H9 (cell line): ENCODE results near the gene MYBPC2. TPM values are rescaled to one million over a fixed set of nuclear protein-coding genes. Genes with fewer than 3 reads are reported as not detected.
A peak's percentile ranks its signal among the peaks of the same experiment; 100 is the strongest.

ENCODE experiments used
- DNase-seq: peaks from one replicate; pipeline ENCODE4 v3.0.0-alpha.2; 2017
- H2AFZ ChIP-seq: one replicate; pipeline ENCODE4 v1.6.1; 2013; ENCODE audit warnings: mild to moderate bottlenecking, low read length, control low read depth, moderate library complexity
- H2AK5ac ChIP-seq: 2 replicates; pipeline ENCODE4 v1.6.1; 2013; ENCODE audit warnings: low read length, control low read depth, mixed read lengths; ENCODE audit not compliant: insufficient read length
- H2BK120ac ChIP-seq: one replicate; pipeline ENCODE4 v1.6.1; 2013; ENCODE audit warnings: low read depth, mild to moderate bottlenecking, low read length, control low read depth, inconsistent platforms; ENCODE audit not compliant: poor library complexity, severe bottlenecking
- H2BK12ac ChIP-seq: 2 replicates; pipeline ENCODE4 v1.6.1; 2013; ENCODE audit warnings: low read length, control low read depth, mixed read lengths, low read depth; ENCODE audit not compliant: insufficient read length
- H2BK15ac ChIP-seq: 2 replicates; pipeline ENCODE4 v1.6.1; 2013; ENCODE audit warnings: low read depth, low read length, control low read depth
- H2BK20ac ChIP-seq: one replicate; pipeline ENCODE4 v1.6.1; 2013; ENCODE audit warnings: low read depth, mild to moderate bottlenecking, low read length, control low read depth, inconsistent platforms; ENCODE audit not compliant: poor library complexity, severe bottlenecking
- H2BK5ac ChIP-seq: 2 replicates; pipeline ENCODE4 v1.6.1; 2013; ENCODE audit warnings: low read length, control low read depth, mixed read lengths; ENCODE audit not compliant: insufficient read length
- H3K14ac ChIP-seq: 2 replicates; pipeline ENCODE4 v1.6.1; 2013; ENCODE audit warnings: low read length, control low read depth; ENCODE audit not compliant: insufficient read depth
- H3K18ac ChIP-seq: 2 replicates; pipeline ENCODE4 v1.6.1; 2013; ENCODE audit warnings: low read depth, mild to moderate bottlenecking, mixed read lengths, low read length, control low read depth; ENCODE audit not compliant: insufficient read length
- H3K23ac ChIP-seq: 2 replicates; pipeline ENCODE4 v1.6.1; 2013; ENCODE audit warnings: low read length, control low read depth, mixed read lengths, low read depth; ENCODE audit not compliant: insufficient read length
- H3K23me2 ChIP-seq: 2 replicates; pipeline ENCODE4 v1.6.1; 2013; ENCODE audit warnings: low read depth, mild to moderate bottlenecking, mixed read lengths, low read length, control low read depth; ENCODE audit not compliant: insufficient read length, poor library complexity, severe bottlenecking
- H3K27ac ChIP-seq: 2 replicates; pipeline ENCODE4 v1.5.1; 2013; ENCODE audit warnings: low read length, control low read depth, mixed read lengths, low read depth; ENCODE audit not compliant: insufficient read length
- H3K27me3 ChIP-seq: 2 replicates; pipeline ENCODE4 v1.6.1; 2013; ENCODE audit warnings: low read length, control low read depth, inconsistent platforms; ENCODE audit not compliant: insufficient read depth
- H3K4ac ChIP-seq: 2 replicates; pipeline ENCODE4 v1.6.1; 2013; ENCODE audit warnings: low read depth, mild to moderate bottlenecking, control low read depth, inconsistent platforms, low read length, moderate library complexity
- H3K4me1 ChIP-seq: 2 replicates; pipeline ENCODE4 v1.6.1; 2013; ENCODE audit warnings: low read length, control low read depth, inconsistent platforms; ENCODE audit not compliant: insufficient read depth
- H3K4me2 ChIP-seq: 2 replicates; pipeline ENCODE4 v1.6.1; 2013; ENCODE audit warnings: low read length, control low read depth, mixed read lengths; ENCODE audit not compliant: insufficient read length, insufficient read depth
- H3K56ac ChIP-seq: 2 replicates; pipeline ENCODE4 v1.6.1; 2013; ENCODE audit warnings: low read depth, mild to moderate bottlenecking, mixed read lengths, low read length, control low read depth; ENCODE audit not compliant: insufficient read length
- H3K79me1 ChIP-seq: 2 replicates; pipeline ENCODE4 v1.6.1; 2013; ENCODE audit warnings: low read depth, mild to moderate bottlenecking, moderate library complexity, low read length, control low read depth, inconsistent platforms; ENCODE audit not compliant: insufficient read depth, poor library complexity, severe bottlenecking
- H3K79me2 ChIP-seq: 2 replicates; pipeline ENCODE4 v1.6.1; 2013; ENCODE audit warnings: low read length, control low read depth, inconsistent platforms; ENCODE audit not compliant: insufficient read depth
- H3K9ac ChIP-seq: 2 replicates; pipeline ENCODE4 v1.6.1; 2013; ENCODE audit warnings: low read length, control low read depth, mixed read lengths; ENCODE audit not compliant: insufficient read length; ENCODE audit errors: extremely low read depth
- H3K9me3 ChIP-seq: one replicate; pipeline ENCODE4 v1.6.1; 2013; ENCODE audit warnings: low read depth, low read length, inconsistent platforms; ENCODE audit not compliant: control insufficient read depth
- H3T11ph ChIP-seq: one replicate; pipeline ENCODE4 v1.6.1; 2013; ENCODE audit warnings: mild to moderate bottlenecking, low read length, control low read depth, inconsistent platforms
- H4K20me1 ChIP-seq: one replicate; pipeline ENCODE4 v1.6.1; 2013; ENCODE audit not compliant: control insufficient read depth, insufficient read length, insufficient read depth
- H4K5ac ChIP-seq: 2 replicates; pipeline ENCODE4 v1.6.1; 2013; ENCODE audit warnings: low read depth, mild to moderate bottlenecking, mixed read lengths, low read length, control low read depth; ENCODE audit not compliant: insufficient read length
- H4K8ac ChIP-seq: replicated peaks from 2 replicates; pipeline ENCODE4 v1.6.1; 2013; ENCODE audit warnings: low read length, control low read depth, mixed read lengths, low read depth; ENCODE audit not compliant: insufficient read length
- H4K91ac ChIP-seq: 2 replicates; pipeline ENCODE4 v1.6.1; 2013; ENCODE audit warnings: low read depth, mild to moderate bottlenecking, moderate library complexity, mixed read lengths, low read length, control low read depth; ENCODE audit not compliant: insufficient read length
- H3K27ac Mint-ChIP-seq, 3 experiments: 2 replicates in 2 of 3; 3 replicates in 1 of 3; pipeline ENCODE4 v1.8.0; 2020 to 2021; ENCODE audit warnings: mixed read lengths in 3 of 3, mild to moderate bottlenecking in 1 of 3, moderate library complexity in 1 of 3
- H3K27me3 Mint-ChIP-seq: 2 replicates; pipeline ENCODE4 v1.8.0; 2021; ENCODE audit warnings: low read depth, mild to moderate bottlenecking, moderate library complexity, mixed read lengths
- H3K36me3 Mint-ChIP-seq, 3 experiments: 2 replicates in 2 of 3; 3 replicates in 1 of 3; pipeline ENCODE4 v1.8.0; 2020 to 2021; ENCODE audit warnings: low read depth in 3 of 3, mixed read lengths in 3 of 3; ENCODE audit not compliant: insufficient read depth in 1 of 3
- H3K4me1 Mint-ChIP-seq, 2 experiments: 2 replicates each; pipeline ENCODE4 v1.8.0; 2020; ENCODE audit warnings: mixed read lengths in 2 of 2
- H3K4me3 Mint-ChIP-seq, 2 experiments: 2 replicates in 1 of 2; 3 replicates in 1 of 2; pipeline ENCODE4 v1.8.0; 2020 to 2021; ENCODE audit warnings: mild to moderate bottlenecking in 2 of 2, mixed read lengths in 2 of 2, moderate library complexity in 1 of 2
- H3K9me3 Mint-ChIP-seq, 2 experiments: 2 replicates in 1 of 2; 3 replicates in 1 of 2; pipeline ENCODE4 v1.8.0; 2020; ENCODE audit warnings: mild to moderate bottlenecking in 2 of 2, mixed read lengths in 2 of 2, moderate library complexity in 1 of 2
- WGBS: extraction: QIAGEN DNeasy Blood & Tissue Kit; methylation state at CpG from one replicate; pipeline ENCODE4 v1.1.7; 2013; ENCODE audit warnings: missing lambda C conversion rate, low lambda C conversion rate, mixed read lengths; ENCODE audit not compliant: insufficient read length; ENCODE audit errors: extremely low coverage; 5-methylcytosine and 5-hydroxymethylcytosine counted together
- total RNA-seq: library from RNA; stranded (reverse); gene quantifications from 2 replicates; pipeline ENCODE4 v1.2.1, GENCODE V29; 2021
- TF ChIP-seq, protein P1 (sequence below): fragments of 200-600 bp; sonication (generic); conservative IDR thresholded peaks from 3 replicates; pipeline ENCODE4 v1.8.0; 2021; ENCODE audit warnings: antibody characterized with exemption, mild to moderate bottlenecking

The MYBPC2 gene
- total RNA-seq, 1 experiment from 2014 or later, result 4.9 TPM

- no CpG with 5 or more reads among the region's 14 CpGs for WGBS
- Histone ChIP-seq H2BK15ac (no peak overlapping the region), H2AFZ (no peak overlapping the region), H4K91ac (no peak overlapping the region), H4K5ac (no peak overlapping the region), H2BK20ac (no peak overlapping the region), H3K18ac (no peak overlapping the region), H4K8ac (no peak overlapping the region), H3K9me3 (no peaks in the 10 kb centered on the region), H3K4me2 (peak overlapping the region; percentile 93), H3K4ac (no peak overlapping the region), H3K56ac (no peak overlapping the region), H3K79me1 (no peaks in the 10 kb centered on the region), H2BK12ac (no peak overlapping the region), H3K79me2 (peaks cover 3% of the 10 kb centered on the region; the same call in 1 of the 2 replicates), H3K14ac (peak overlapping the region; percentile 64; the same call in 1 of the 2 replicates), H3K4me1 (no peaks in the 10 kb centered on the region), H4K20me1 (no peaks in the 10 kb centered on the region), H3K23ac (no peak overlapping the region), H3K9ac (no peak overlapping the region), H2BK5ac (no peak overlapping the region), H2AK5ac (no peak overlapping the region), H3K23me2 (peaks cover 15% of the 10 kb centered on the region), H3T11ph (no peak overlapping the region), H2BK120ac (no peak overlapping the region), H3K27me3 (no peaks in the 10 kb centered on the region), H3K27ac (no peak overlapping the region)
- Mint-ChIP-seq H3K4me1 (peaks cover 24 to 29% of the 10 kb centered on the region in 2 experiments), H3K36me3 (peaks cover 5 to 28% (median 7%) of the 10 kb centered on the region in 3 experiments; a peak in 5 of 7 replicates), H3K27ac (peak overlapping the region in 2 of 3 experiments; percentile 10 to 76; a peak in 4 of 7 replicates), H3K4me3 (peak overlapping the region; percentile 77 to 90), H3K27me3 (peaks cover 9% of the 10 kb centered on the region), H3K9me3 (peaks cover 0 to 3% of the 10 kb centered on the region in 2 experiments; a peak in 1 of 5 replicates)
- TF ChIP-seq, protein P1, sequence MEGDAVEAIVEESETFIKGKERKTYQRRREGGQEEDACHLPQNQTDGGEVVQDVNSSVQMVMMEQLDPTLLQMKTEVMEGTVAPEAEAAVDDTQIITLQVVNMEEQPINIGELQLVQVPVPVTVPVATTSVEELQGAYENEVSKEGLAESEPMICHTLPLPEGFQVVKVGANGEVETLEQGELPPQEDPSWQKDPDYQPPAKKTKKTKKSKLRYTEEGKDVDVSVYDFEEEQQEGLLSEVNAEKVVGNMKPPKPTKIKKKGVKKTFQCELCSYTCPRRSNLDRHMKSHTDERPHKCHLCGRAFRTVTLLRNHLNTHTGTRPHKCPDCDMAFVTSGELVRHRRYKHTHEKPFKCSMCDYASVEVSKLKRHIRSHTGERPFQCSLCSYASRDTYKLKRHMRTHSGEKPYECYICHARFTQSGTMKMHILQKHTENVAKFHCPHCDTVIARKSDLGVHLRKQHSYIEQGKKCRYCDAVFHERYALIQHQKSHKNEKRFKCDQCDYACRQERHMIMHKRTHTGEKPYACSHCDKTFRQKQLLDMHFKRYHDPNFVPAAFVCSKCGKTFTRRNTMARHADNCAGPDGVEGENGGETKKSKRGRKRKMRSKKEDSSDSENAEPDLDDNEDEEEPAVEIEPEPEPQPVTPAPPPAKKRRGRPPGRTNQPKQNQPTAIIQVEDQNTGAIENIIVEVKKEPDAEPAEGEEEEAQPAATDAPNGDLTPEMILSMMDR, result no peak
- no peak for DNase-seq
Measured at GRCh38 chr19:50419022-50419579, 13.6 kb upstream of the MYBPC2 start.
